IMR-90 (cell line): ENCODE results near the gene ME3. TPM values are rescaled to one million over a fixed set of nuclear protein-coding genes. Genes with fewer than 3 reads are reported as not detected.

Experiments used
- ATAC-seq: fragments of 200-7000 bp; cut with Tn5 transposase; 2 replicates; pipeline ENCODE4 v1.9.1; 2020; ENCODE audit warnings: low read depth, mild to moderate bottlenecking, moderate library complexity
- BruUV-seq: library from RNA; stranded (reverse); fragments of 400-500 nt; replicated peaks from 2 replicates; lab custom pipeline; 2021; lab: Mats Ljungman, UMichigan
- CTCF ChIA-PET: fragments of 300-600 bp; formaldehyde crosslinking; extraction: SDS; loops from one replicate; lab custom pipeline; 2021; ENCODE audit warnings: antibody characterized with exemption; lab: Yijun Ruan, JAX
- POLR2A ChIA-PET: fragments of 300-600 bp; sonication (Branson Sonifier 250); formaldehyde crosslinking; loops from one replicate; lab custom pipeline; 2022; ENCODE audit warnings: antibody characterized with exemption; ENCODE audit not compliant: unreplicated experiment; lab: Charles Lee
- DNase-seq: peaks from one replicate; pipeline ENCODE4 v3.0.0; 2013
- H2AFZ ChIP-seq: replicated peaks from 2 replicates; pipeline ENCODE3; 2013; ENCODE audit warnings: low read length, mild to moderate bottlenecking; ENCODE audit not compliant: poor library complexity
- H2AK5ac ChIP-seq: 2 replicates; pipeline ENCODE4 v1.6.1; 2013; ENCODE audit warnings: low read depth, low read length, inconsistent platforms
- H2AK9ac ChIP-seq: replicated peaks from 2 replicates; pipeline ENCODE3; 2013; ENCODE audit warnings: mild to moderate bottlenecking, low read depth, low read length, moderate library complexity; ENCODE audit not compliant: poor library complexity
- H2BK120ac ChIP-seq: 2 replicates; pipeline ENCODE4 v1.6.1; 2013; ENCODE audit warnings: low read depth, low read length, inconsistent platforms
- H2BK15ac ChIP-seq: 3 replicates; pipeline ENCODE4 v1.6.1; 2013; ENCODE audit warnings: low read depth, low read length, inconsistent platforms
- H2BK20ac ChIP-seq: 2 replicates; pipeline ENCODE4 v1.6.1; 2013; ENCODE audit warnings: low read depth, mild to moderate bottlenecking, inconsistent platforms, low read length, moderate library complexity
- H2BK5ac ChIP-seq: 2 replicates; pipeline ENCODE4 v1.6.1; 2013; ENCODE audit warnings: mild to moderate bottlenecking, low read depth, low read length, inconsistent platforms; ENCODE audit not compliant: poor library complexity, severe bottlenecking
- H3K14ac ChIP-seq: replicated peaks from 2 replicates; pipeline ENCODE4 v1.6.1; 2013; ENCODE audit warnings: low read depth, low read length, inconsistent platforms
- H3K18ac ChIP-seq: 2 replicates; pipeline ENCODE4 v1.6.1; 2013; ENCODE audit warnings: low read depth, low read length, control low read depth
- H3K23ac ChIP-seq: 2 replicates; pipeline ENCODE4 v1.6.1; 2013; ENCODE audit warnings: low read depth, low read length, inconsistent platforms
- H3K27ac ChIP-seq: 2 replicates; pipeline ENCODE4 v1.5.1; 2013; ENCODE audit warnings: mild to moderate bottlenecking, control low read depth, low read length; ENCODE audit not compliant: insufficient read depth
- H3K27me3 ChIP-seq: 2 replicates; pipeline ENCODE4 v1.6.1; 2013; ENCODE audit warnings: low read length; ENCODE audit not compliant: control insufficient read depth, insufficient read depth
- H3K36me3 ChIP-seq: 2 replicates; pipeline ENCODE4 v1.6.1; 2013; ENCODE audit warnings: low read length, mixed read lengths; ENCODE audit not compliant: control insufficient read depth, insufficient read depth
- H3K4ac ChIP-seq: 2 replicates; pipeline ENCODE4 v1.6.1; 2013; ENCODE audit warnings: low read depth, low read length, inconsistent platforms
- H3K4me1 ChIP-seq: 2 replicates; pipeline ENCODE4 v1.6.1; 2013; ENCODE audit warnings: low read length, mixed read lengths; ENCODE audit not compliant: control insufficient read depth, insufficient read depth
- H3K4me2 ChIP-seq: 2 replicates; pipeline ENCODE4 v1.6.1; 2013; ENCODE audit warnings: low read depth, mild to moderate bottlenecking, control low read depth, low read length, moderate library complexity
- H3K4me3 ChIP-seq: 2 replicates; pipeline ENCODE4 v1.5.1; 2013; ENCODE audit warnings: low read depth, mild to moderate bottlenecking, control low read depth, low read length, moderate library complexity; ENCODE audit not compliant: insufficient read depth
- H3K56ac ChIP-seq: 2 replicates; pipeline ENCODE4 v1.6.1; 2013; ENCODE audit warnings: low read length, inconsistent platforms; ENCODE audit not compliant: insufficient read depth; ENCODE audit errors: extremely low read depth
- H3K79me1 ChIP-seq, 2 experiments: 2 replicates each; pipeline ENCODE4 v1.6.1; 2013; ENCODE audit warnings: low read length in 2 of 2, inconsistent platforms in 1 of 2, low read depth in 1 of 2
- H3K9ac ChIP-seq: 2 replicates; pipeline ENCODE4 v1.6.1; 2013; ENCODE audit warnings: low read depth, low read length, control low read depth
- H3K9me1 ChIP-seq: 2 replicates; pipeline ENCODE4 v1.6.1; 2013; ENCODE audit warnings: low read length, inconsistent platforms; ENCODE audit not compliant: insufficient read depth
- H3K9me3 ChIP-seq: 2 replicates; pipeline ENCODE4 v1.6.1; 2013; ENCODE audit warnings: low read length; ENCODE audit not compliant: control insufficient read depth, insufficient read depth
- H4K20me1 ChIP-seq: 2 replicates; pipeline ENCODE4 v1.6.1; 2013; ENCODE audit warnings: low read length, inconsistent platforms; ENCODE audit not compliant: insufficient read depth
- H4K5ac ChIP-seq: 2 replicates; pipeline ENCODE4 v1.6.1; 2013; ENCODE audit warnings: mild to moderate bottlenecking, low read depth, low read length, control low read depth
- H4K8ac ChIP-seq, 2 experiments: 2 replicates each; pipeline ENCODE4 v1.6.1; 2013; ENCODE audit warnings: low read depth in 2 of 2, low read length in 2 of 2, control low read depth in 1 of 2, inconsistent platforms in 1 of 2
- H4K91ac ChIP-seq: 2 replicates; pipeline ENCODE4 v1.6.1; 2013; ENCODE audit warnings: low read depth, low read length, inconsistent platforms; ENCODE audit not compliant: insufficient read depth
- BHLHE40 ChIP-seq: fragments of 150-350 bp; IDR thresholded peaks from 2 replicates; pipeline ENCODE4 v1.6.1; 2016; ENCODE audit warnings: mild to moderate bottlenecking, low read depth, low read length
- CEBPB ChIP-seq: IDR thresholded peaks from 2 replicates; pipeline ENCODE4 v1.6.1; 2012; ENCODE audit warnings: low read depth, low read length, improper control_type of control experiment
- CHD1 ChIP-seq: IDR thresholded peaks from 2 replicates; pipeline ENCODE4 v1.6.1; 2012; ENCODE audit warnings: low read depth, low read length, improper control_type of control experiment
- CTCF ChIP-seq: conservative IDR thresholded peaks from 2 replicates; pipeline ENCODE4 v1.5.1; 2012; ENCODE audit warnings: mild to moderate bottlenecking, low read depth, low read length, improper control_type of control experiment
- ELK1 ChIP-seq: fragments of 150-350 bp; IDR thresholded peaks from 2 replicates; pipeline ENCODE4 v1.6.1; 2016; ENCODE audit warnings: low read depth, mild to moderate bottlenecking, low read length, moderate library complexity, borderline replicate concordance
- FOS ChIP-seq: fragments of 150-350 bp; IDR thresholded peaks from 2 replicates; pipeline ENCODE4 v1.6.1; 2016; ENCODE audit warnings: low read depth, low read length
- MAFK ChIP-seq: IDR thresholded peaks from 2 replicates; pipeline ENCODE4 v1.6.1; 2012; ENCODE audit warnings: low read depth, low read length, improper control_type of control experiment
- MAZ ChIP-seq: IDR thresholded peaks from 2 replicates; pipeline ENCODE4 v1.6.1; 2012; ENCODE audit warnings: low read depth, mild to moderate bottlenecking, low read length, improper control_type of control experiment, moderate library complexity, borderline replicate concordance
- MXI1 ChIP-seq: IDR thresholded peaks from 2 replicates; pipeline ENCODE4 v1.6.1; 2012; ENCODE audit warnings: low read depth, mild to moderate bottlenecking, low read length, moderate library complexity, borderline replicate concordance
- NFE2L2 ChIP-seq: fragments of 150-350 bp; IDR thresholded peaks from 2 replicates; pipeline ENCODE4 v1.6.1; 2016; ENCODE audit warnings: low read depth, mild to moderate bottlenecking, low read length
- POLR2A ChIP-seq: IDR thresholded peaks from 2 replicates; pipeline ENCODE4 v1.6.1; 2012; ENCODE audit warnings: mild to moderate bottlenecking, low read depth, low read length
- RAD21 ChIP-seq: IDR thresholded peaks from 2 replicates; pipeline ENCODE4 v1.6.1; 2012; ENCODE audit warnings: low read length, improper control_type of control experiment
- RCOR1 ChIP-seq: IDR thresholded peaks from 2 replicates; pipeline ENCODE4 v1.6.1; 2012; ENCODE audit warnings: mild to moderate bottlenecking, low read length, improper control_type of control experiment; ENCODE audit not compliant: insufficient replicate concordance
- RFX5 ChIP-seq: IDR thresholded peaks from 2 replicates; pipeline ENCODE4 v1.8.0; 2012; ENCODE audit warnings: low read depth, mild to moderate bottlenecking, low read length, moderate library complexity
- SMC3 ChIP-seq: fragments of 150-350 bp; IDR thresholded peaks from 2 replicates; pipeline ENCODE4 v1.6.1; 2016; ENCODE audit warnings: low read depth, mild to moderate bottlenecking, antibody characterized with exemption, low read length, moderate library complexity
- USF2 ChIP-seq: fragments of 150-350 bp; IDR thresholded peaks from 2 replicates; pipeline ENCODE4 v1.6.1; 2017; ENCODE audit warnings: mild to moderate bottlenecking, antibody characterized with exemption, low read length, low read depth
- WGBS, 2 experiments: methylation state at CpG; one replicate each; pipeline versions ENCODE4 v1.1.5 to v1.1.7; 2013; ENCODE audit warnings: missing lambda C conversion rate in 2 of 2; ENCODE audit not compliant: insufficient read length in 1 of 2; ENCODE audit errors: extremely low coverage in 2 of 2; 5-methylcytosine and 5-hydroxymethylcytosine counted together
- dilution Hi-C: fragments of 300-500 bp; cut with HindIII; formaldehyde crosslinking; loops from one replicate; pipeline ENCODE4 v1.14.3; 2018; ENCODE audit warnings: low sequenced_read_pairs; ENCODE audit not compliant: unreplicated experiment
- in situ Hi-C: fragments of 300-500 bp; cut with MboI; formaldehyde crosslinking; loops from 3 replicates; pipeline ENCODE4 v1.14.3; 2019; ENCODE audit warnings: low sequenced_read_pairs, inconsistent platforms, mixed read lengths
- intact Hi-C: fragments of 100-400 bp; cut with micrococcal nuclease; formaldehyde crosslinking; loops from 2 replicates; pipeline ENCODE4 v1.10.0; 2022
- polyA plus RNA-seq, 3 experiments: library from polyadenylated mRNA; depleted of rRNA; stranded (reverse); fragments of >200 nt; gene quantifications; 2 replicates each; pipeline ENCODE4 v1.2.3, GENCODE V29; 2012; ENCODE audit warnings: low replicate concordance in 1 of 3
- total RNA-seq: library from RNA; depleted of rRNA; stranded (reverse); fragments of >200 nt; gene quantifications from 2 replicates; pipeline ENCODE4 v1.2.3, GENCODE V29; 2012

Gene ME3
- total and polyA plus RNA-seq, 2 of the 4 experiments (the other 2 are of a cell fraction): 7.8 to 9.0 TPM

- Histone ChIP-seq H3K9ac (no peak overlapping the region), H4K8ac (no peak overlapping the region), H4K20me1 (no peaks in the 10 kb centered on the region), H3K27me3 (no peaks in the 10 kb centered on the region), H3K23ac (no peak overlapping the region), H3K27ac (no peak overlapping the region), H3K9me1 (peaks cover 9% of the 10 kb centered on the region), H2AK5ac (no peak overlapping the region), H3K4me3 (no peak overlapping the region), H3K14ac (no peak overlapping the region), H2BK20ac (no peak overlapping the region), H2BK120ac (no peak overlapping the region), H2BK15ac (no peak overlapping the region), H3K4me2 (no peak overlapping the region), H3K79me1 (no peaks in the 10 kb centered on the region), H2BK5ac (no peak overlapping the region), H3K4me1 (peaks cover 4% of the 10 kb centered on the region; the same call in 1 of the 2 replicates), H3K9me3 (peaks cover 3% of the 10 kb centered on the region), H3K56ac (no peak overlapping the region), H3K18ac (no peak overlapping the region), H2AFZ (no peak overlapping the region), H3K36me3 (no peaks in the 10 kb centered on the region), H2AK9ac (no peak overlapping the region), H4K91ac (no peak overlapping the region), H4K5ac (no peak overlapping the region), H3K4ac (no peak overlapping the region)
- POLR2A ChIA-PET: interaction anchor here (0.6 kb wide), 1 partner anchor 14 kb away, joined by 3 read pairs; no protein-coding TSS in a partner anchor
- no TSS peak for BruUV-seq
- in situ Hi-C loops: no loop called here
- CTCF ChIA-PET: interaction anchor here (0.7 kb wide), 1 partner anchor 406 kb away, joined by 3 read pairs; no protein-coding TSS in a partner anchor
- intact Hi-C loops: no loop called here
- no CpG with 5 or more reads among the region's 2 CpGs for WGBS, 2 experiments
- dilution Hi-C loops: no loop called here
- ATAC-seq (no peak), DNase-seq (no peak)
- TF ChIP-seq RCOR1 (no peak), MAFK (no peak), USF2 (no peak), RAD21 (no peak), MAZ (no peak), POLR2A (no peak), CHD1 (no peak), CEBPB (no peak), ELK1 (no peak), CTCF (no peak), FOS (no peak), NFE2L2 (no peak), MXI1 (no peak), RFX5 (no peak), BHLHE40 (no peak), SMC3 (no peak)
Measured at GRCh38 chr11:86509588-86509974, 162.8 kb downstream of the ME3 start.
